Measurements from ENCODE around the gene SLAMF1. TPM values are rescaled to one million over a fixed set of nuclear protein-coding genes. Genes with fewer than 3 reads are reported as not detected.
"Not testable (repeated sequence)": the region's sequence is repeated elsewhere in the genome, so short reads cannot be mapped to it uniquely, and the experiment has no call there.

The SLAMF1 gene
- total RNA-seq, 2 donors from 2014 or later, result not detected

- ATAC-seq, result no peak
- H3K4me1 ChIP-seq, result no peaks in the 10 kb centered on the region
- no peaks in the 10 kb centered on the region for H3K9me3 ChIP-seq
- TF ChIP-seq CTCF (IDR thresholded peaks at IDR 0.05) (no peak), POLR2A (IDR thresholded peaks at IDR 0.05) (no peak)
- no peaks in the 10 kb centered on the region for H3K27me3 ChIP-seq
- peak in 1 of 4 donors; percentile 62 for DNase-seq
- intact Hi-C loops (cut with DNase I), result no loop called here
- WGBS, 2 donors, result 64 to 66% methylated on average over 19 of the region's 19 CpGs
- H3K27ac ChIP-seq, result peak overlapping the region in 1 of 4 donors; percentile 26
- no peaks in the 10 kb centered on the region for H3K36me3 ChIP-seq (replicated peaks in 1 of 2; ENCODE audit: insufficient read depth in 1 of 2, low read depth in 2 of 2)
- no peak overlapping the region for H3K4me3 ChIP-seq
These were observed 17.3 kb downstream of the SLAMF1 start for GRCh38 chr1:160629286-160630210.

GRCh38 chr1:160628799-160629263 lies 18.0 kb downstream of the SLAMF1 start:
- Histone ChIP-seq H3K4me3 (no peak overlapping the region), H3K4me1 (no peaks in the 10 kb centered on the region), H3K27me3 (no peaks in the 10 kb centered on the region), H3K27ac (no peak overlapping the region), H3K9me3 (no peaks in the 10 kb centered on the region), H3K36me3 (replicated peaks in 1 of 2; ENCODE audit: insufficient read depth in 1 of 2, low read depth in 2 of 2) (no peaks in the 10 kb centered on the region)
- no peak for ATAC-seq
- 60 to 65% methylated on average over 8 of the region's 8 CpGs for whole genome bisulfite sequencing, 2 donors
- no peak for TF ChIP-seq CTCF (IDR thresholded peaks at IDR 0.05)
- no peak for TF ChIP-seq POLR2A (IDR thresholded peaks at IDR 0.05)
- intact Hi-C loops (cut with DNase I), result no loop called here
- no peak for DNase-seq

GRCh38 chr1:160627677-160628289 lies 19.1 kb downstream of the SLAMF1 start:
- DNase-seq; intact Hi-C loops (cut with DNase I); H3K36me3 ChIP-seq (replicated peaks in 1 of 2; ENCODE audit: insufficient read depth in 1 of 2, low read depth in 2 of 2); H3K4me3 ChIP-seq; H3K27ac ChIP-seq; ATAC-seq; H3K9me3 ChIP-seq; H3K4me1 ChIP-seq; H3K27me3 ChIP-seq: not testable (repeated sequence)
- WGBS, 2 donors, result 80 to 85% methylated on average over 4 of the region's 4 CpGs

GRCh38 chr1:160626509-160627342 lies 20.1 kb downstream of the SLAMF1 start:
- ATAC-seq (no peak), DNase-seq (no peak)
- H3K27me3 ChIP-seq, result no peaks in the 10 kb centered on the region
- no peaks in the 10 kb centered on the region for H3K36me3 ChIP-seq (replicated peaks in 1 of 2; ENCODE audit: insufficient read depth in 1 of 2, low read depth in 2 of 2)
- no peaks in the 10 kb centered on the region for H3K9me3 ChIP-seq
- H3K4me3 ChIP-seq, result no peak overlapping the region
- 86 to 100% methylated on average over 1 of the region's 1 CpG for WGBS, 2 donors
- intact Hi-C loops (cut with DNase I), result no loop called here
- H3K4me1 ChIP-seq, result no peaks in the 10 kb centered on the region
- no peak overlapping the region for H3K27ac ChIP-seq
- TF ChIP-seq CTCF (IDR thresholded peaks at IDR 0.05) (no peak), POLR2A (IDR thresholded peaks at IDR 0.05) (no peak)

Measured in body of pancreas (tissue), 4 donors.